NCI-H146 treated with DMSO at 0.1 percent for 48 hours (cell line): Measurements from ENCODE around the gene SKAP1.

Source experiments
- DNase-seq: peaks from one replicate; lab custom pipeline; 2025; ENCODE audit not compliant: unreplicated experiment; lab: John Stamatoyannopoulos, UW

The SKAP1 gene

DNA sequence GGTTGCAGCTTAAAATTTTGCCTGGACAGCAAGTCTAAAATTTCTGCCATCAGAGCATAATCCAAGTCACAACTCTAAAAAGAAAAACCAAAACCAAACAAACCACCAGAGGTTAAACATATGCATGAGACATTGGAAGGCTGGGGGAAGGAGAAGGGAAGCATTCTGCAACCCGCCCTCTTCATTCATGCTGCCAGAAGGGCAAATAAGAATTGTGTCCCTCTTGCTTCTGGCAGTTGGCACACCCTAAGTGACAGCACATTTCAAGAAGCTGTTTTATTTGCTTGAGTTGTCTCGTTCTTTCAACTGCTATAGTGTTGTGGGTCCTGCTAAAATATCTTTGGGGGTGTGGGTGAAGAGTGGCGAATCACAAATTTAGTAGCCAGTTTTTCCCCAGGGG lies 99.6 kb downstream of the SKAP1 start:
- DNase-seq = no peak

DNA sequence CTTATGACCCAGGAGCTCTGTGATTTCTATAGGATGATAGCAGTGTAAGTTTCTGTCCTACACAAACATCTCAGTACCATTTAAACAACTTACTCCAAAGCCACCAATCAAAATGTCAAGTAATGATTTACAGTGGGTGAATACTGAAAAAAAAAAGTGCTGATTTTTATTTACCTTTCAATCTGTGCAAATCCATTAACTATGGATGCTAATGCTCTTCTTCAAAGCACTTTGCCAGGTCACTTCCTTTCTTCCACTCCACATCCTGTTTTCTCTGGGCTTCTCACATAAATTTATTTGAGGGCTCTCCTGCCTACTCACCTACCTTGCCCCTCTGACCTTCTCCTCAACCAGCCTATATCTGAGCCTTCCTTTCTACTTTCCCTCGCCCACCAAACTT lies 101.6 kb downstream of the SKAP1 start:
- DNase-seq = no peak

DNA sequence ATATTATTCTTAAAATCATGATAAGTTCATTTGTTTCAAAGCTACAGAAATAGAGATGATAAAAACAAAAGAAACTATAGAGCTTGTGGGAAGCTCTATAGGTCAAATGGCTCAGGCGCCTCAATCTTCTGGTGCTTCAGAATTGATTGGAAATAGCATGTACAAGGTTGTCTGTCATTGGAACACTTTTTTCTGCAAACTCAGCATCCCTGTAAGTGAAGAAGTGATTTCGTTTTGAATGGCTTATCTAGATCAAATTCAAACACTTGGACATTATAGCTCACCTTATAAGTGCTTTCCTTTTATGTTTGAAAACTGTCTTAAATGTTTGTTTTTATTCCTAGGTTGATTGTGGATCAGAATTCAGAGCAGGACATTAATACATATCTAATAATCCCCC lies 103.7 kb downstream of the SKAP1 start:
- no peak for DNase-seq

DNA sequence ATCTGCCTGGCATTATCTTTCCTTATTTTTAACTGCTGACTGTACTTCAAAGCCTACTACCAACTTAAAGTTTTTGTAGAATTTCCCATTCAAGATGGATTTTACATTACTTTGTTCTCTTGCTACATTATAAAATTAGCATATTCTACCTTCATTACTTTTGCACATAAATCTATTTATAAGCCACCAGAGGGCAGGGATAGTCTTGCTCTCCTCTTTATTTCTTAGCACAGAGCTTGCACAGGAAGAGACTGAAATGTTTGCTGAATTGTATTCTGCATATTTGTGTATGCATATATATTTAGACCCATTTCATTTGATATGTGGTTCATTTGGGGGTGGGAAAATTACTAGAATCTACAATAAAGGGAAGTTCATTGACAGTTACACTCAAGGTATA lies 108.0 kb downstream of the SKAP1 start:
- no peak for DNase-seq

DNA sequence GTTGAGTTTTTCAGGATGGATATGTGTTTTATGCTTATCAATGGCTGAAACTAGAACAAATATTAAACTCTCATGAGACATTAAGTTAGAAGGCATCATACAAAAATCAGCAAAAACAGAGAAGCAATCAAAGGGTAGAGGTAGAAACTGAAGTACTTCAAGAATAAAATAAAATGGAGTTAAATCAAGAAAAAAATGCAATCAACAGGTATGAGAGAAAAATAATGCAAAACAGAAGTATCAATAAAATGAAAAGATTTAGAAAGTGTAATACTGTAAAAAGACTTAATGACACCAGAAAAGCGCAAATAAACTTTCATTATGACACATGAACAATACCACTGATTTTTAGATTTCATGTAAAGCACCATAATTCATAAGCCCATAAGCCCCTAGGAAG lies 112.3 kb downstream of the SKAP1 start:
- DNase-seq = no peak

DNA sequence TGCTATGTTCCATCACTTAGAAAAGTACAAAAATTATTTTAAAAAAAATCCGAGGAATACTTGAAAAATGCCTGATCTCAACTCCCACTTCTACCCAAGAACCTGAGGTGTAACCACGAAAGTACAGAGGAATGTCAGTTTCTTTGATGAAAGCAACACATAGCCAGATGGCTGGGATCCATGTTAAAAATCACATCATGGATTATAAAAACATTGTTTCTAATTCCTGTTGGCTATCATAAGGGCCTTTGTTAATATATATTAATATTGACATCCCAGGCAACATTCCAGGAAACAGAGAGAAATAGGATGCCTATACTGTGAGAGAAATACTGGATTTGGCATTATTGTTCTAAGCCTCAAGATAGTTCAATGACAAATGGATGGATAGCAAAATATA lies 115.3 kb downstream of the SKAP1 start:
- no peak for DNase-seq

DNA sequence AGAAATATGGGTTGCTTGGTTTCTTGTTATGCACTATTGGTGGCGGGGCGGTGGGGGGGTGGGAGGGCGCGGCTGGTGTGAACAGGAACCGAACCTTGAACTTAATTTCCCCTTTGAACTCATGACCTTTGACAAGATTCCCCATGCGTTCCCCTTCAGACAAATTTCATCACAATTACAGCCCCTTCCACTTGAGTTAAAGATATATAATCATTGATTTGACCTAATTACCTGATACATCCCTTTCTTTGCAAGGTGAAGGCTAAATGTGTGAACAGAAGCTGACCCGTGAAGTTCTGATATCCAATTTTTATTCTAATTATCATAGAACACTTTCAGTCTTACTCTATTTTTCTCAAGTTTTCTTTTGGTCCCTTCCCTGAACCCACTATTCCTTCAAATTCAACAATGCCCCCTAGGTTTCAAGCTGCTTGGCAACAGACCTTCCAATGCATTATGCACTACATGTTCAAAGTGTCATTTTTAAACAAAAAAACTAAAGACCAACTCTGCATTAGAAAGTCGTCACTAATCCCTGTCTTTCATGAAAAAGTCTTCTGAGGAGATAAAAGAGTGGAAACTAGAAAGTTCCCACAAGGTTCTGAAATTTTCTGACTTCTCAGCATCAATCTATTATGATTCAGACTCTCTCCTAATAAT lies 116.8 kb downstream of the SKAP1 start:
- DNase-seq = no peak

DNA sequence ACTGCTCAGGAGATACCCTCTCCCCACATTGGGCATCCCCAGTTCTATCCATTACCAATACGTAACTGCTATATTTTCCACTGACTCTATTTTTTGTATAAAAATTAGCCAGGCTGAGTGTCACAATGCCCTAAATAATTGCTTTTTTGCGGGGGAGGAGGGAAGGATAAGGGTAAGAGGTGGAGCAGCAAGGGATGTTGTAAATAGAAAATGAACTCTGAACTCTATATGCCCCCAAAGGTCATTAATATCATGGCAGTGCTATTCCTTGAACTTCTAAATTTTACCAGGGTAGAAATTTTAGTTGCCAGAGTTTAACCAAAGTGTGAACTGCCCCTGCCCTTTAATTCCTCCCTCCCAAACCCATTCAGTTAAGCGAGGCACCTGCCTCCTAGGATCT lies 118.7 kb downstream of the SKAP1 start:
- DNase-seq = peak; percentile 45

DNA sequence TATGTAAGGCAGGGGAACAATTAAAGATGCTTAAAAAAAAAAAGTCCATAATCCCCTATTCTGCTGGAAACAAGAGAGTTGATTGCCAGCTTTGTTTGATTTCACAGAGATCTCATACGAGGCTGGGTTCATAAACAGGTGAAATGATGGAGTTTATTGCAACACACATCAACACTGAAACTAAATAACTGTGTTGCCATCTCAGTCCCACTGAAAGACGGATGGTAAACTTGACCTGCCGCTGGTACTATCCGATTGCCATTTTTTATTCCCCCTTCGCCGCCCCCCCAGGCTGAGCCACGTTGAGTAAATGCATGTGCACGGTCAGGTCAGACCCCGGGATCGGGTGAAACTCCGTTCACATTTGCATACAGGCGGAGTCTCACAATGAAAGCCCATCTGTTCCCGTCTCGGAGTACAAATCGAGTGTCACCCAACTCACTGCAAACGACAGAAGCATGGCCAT lies 119.2 kb downstream of the SKAP1 start:
- peak; percentile 87 for DNase-seq

DNA sequence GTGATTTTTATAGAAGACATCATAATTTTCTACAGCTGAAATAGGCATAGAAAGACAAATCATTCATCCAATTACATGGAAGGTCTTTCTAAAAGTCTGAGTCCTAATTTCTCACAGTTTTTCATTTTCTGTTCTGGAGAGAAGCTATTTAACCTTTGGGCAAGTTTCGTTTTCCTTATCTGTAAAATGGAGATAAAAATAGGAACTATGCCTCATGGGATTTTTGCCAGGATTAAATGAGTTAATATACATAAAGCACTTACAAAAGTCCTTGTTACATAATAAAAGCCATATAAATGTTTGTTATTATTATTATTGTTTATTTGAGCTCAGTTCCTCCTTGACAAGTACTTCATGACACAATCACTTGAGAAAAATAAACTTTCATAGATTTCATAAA lies 121.4 kb downstream of the SKAP1 start:
- no peak for DNase-seq

DNA sequence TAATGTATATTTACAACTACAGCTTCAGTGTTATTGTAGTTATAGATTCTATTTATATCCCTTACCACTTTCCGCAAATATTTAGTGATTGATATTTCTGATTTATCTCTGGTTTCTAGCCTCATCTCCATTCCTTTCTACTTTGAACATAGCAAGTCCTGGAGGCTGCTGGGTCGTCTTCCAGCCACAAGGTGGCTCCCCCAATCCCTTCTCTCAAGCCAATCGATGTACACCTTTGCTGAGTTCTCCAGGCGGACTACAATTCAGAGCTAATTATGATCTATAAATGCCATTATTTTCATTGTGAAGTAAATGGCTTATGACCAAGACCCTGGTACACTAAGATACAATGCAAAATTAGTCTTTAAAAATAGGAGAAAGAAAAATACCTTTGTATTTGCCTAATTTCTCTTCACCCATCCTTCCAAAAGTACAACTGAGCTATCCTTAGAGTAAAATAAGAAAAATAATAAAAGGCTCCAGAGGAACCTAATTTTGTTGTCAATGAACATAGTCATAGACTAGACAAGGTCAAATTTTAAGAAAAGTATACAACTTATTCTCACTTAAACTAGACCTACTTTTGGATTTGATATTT lies 122.1 kb downstream of the SKAP1 start:
- DNase-seq = peak; percentile 49

DNA sequence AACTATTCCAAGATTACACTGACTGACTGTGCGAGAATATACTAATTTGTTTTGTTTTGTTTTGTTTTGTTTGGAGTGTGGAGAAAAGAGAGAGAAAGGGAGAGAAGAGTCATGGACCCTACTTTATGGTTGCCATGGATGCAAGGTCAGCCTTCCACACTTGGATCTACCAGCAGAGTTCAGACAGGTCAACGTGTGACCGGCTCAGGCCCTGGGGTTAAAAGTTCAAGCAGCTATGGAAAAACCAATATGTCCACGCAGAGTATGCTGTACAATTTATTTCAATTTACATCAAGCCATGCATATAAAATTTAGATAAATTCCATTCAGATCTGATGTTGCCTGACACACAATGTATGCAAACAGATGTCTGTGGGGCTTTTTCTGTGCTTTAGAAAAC lies 122.8 kb downstream of the SKAP1 start:
- no peak for DNase-seq

DNA sequence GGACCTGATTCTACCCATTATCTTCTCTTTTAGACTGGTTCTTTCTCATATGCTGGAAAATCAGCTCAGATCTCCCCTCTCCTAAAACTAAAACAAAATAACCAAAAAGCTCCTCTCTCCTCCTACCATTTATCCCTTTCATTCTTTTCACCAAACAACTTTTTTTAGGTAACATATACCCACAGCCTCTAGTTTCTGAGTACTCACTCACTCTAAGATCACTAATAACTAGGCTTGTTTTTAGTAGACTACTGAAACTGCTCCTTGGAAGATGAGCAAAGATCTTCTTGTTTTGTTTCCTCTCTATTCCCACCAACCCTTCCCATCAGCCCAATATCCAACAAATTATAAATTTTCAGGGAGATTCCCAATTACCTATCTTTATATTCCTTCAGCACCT lies 129.0 kb downstream of the SKAP1 start:
- no peak for DNase-seq

DNA sequence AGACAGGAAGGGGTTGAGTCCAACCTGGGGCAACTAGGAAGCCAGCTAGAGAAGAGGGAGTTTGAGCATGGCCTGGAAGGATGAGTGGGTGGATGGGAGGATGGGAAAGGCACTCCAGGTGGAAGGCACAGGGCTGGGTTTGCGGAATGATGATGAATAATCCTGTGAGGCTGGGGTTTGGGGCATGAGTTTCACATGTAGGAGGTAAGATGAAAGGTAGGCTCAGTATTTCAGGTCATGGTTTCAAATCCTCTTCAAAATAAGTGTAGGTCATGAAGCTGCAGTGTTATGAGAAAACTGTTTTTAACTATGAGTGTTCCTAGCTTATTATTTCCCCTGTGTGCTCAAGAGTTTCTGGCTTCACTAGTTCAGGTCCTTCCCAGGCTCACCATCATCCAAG lies 130.3 kb downstream of the SKAP1 start:
- no peak for DNase-seq

DNA sequence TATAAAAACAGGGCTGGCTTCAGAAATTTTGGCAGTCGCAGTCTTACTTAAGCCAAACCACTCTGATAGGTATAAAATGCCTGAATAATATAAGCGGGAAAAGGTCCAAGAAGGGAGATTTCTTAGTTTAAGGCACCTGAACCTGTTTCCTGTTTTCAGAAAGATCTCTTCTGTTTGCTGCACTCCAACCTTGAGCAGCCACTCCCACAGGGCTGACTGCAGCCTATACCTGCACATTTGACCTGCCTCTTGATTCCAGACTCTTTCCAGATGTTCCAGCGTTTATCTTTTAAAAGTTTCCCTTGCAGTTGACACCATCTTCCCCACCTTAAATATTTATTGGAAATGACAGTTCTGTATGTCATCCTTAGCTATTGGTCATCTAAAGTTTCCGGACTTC lies 132.2 kb downstream of the SKAP1 start:
- no peak for DNase-seq

DNA sequence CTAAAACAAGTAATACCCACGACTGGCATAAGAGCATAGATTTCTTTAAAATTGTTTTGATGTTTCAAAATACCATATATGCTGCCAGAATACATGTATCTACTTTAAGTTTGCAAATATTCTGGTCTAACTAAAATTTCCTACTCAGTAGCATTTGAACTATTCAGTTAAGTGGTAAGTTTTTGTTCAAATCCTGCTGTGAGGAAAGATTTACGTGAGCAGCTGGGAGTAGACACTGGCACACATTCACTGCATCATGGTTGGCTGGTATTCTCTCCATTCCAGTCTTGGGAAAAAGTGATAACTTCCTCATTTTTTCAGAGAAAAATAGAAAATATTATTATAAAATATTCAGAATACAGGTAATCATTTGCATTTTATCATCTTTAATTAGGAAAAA lies 133.6 kb downstream of the SKAP1 start:
- DNase-seq = no peak

DNA sequence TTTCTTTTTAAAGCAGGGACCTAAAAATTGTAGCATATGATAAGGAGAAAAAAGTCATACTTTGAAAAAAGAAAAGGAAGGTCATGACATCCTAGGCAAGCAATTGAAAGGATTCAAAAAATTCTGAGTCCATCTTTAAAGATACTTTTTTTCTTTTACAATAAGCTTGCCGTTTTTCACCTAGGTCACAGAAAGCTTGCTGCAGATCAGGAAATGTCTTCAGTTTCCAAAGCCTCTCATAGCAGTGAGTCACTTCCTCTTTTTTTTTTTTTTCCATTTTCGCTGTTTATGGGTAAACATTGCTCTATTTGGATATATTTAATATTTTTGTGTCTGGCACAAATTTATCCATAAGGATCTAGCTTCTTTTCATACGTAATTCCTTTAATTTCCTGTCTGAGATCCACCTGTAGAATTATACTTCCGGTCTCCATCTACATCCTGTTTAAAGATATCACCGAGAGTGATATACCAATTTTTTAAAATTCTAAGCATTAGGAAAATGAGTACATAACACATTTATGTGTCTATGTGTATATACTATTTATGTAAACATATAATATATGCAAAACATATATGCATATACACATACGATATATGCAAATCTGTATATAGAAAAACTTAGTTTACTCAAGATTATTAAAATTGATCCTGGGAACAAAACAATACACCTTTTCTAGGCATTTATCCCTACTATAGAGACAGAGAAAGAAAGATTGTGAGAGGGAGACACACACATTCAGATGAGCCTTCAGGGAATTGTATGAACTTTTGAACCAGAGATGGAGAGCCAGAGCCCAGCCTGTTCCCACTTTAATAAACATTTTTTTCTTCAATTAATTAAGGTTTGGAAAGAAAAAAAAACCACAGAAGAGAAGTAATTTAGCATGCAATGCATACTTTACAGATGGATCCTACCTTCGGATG lies 134.4 kb downstream of the SKAP1 start:
- no peak for DNase-seq

DNA sequence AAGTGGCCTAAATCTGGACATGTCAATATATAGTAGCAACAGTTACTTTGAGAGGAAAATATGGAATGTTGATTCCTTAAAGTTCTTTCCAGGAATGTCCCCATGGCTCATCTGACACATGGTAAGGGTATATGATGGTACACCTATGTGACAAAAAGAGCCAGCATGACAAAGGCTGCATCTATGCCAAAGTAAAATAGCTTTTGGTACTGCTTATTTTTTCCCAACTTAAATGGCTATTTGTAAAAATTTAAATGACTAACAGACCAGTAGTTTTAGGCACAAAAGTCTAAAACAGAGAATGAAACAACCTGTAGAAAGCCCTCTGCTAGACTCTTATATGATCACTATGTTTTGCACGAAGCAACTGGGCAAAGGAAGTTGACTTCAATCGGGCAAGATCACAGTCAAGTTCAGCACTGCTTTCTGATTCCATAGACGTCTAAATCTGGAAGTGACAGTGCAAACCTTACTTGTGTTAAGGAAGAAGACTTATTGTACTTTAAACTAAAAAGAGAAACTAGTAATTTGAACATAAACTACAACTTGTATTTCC lies 135.1 kb downstream of the SKAP1 start:
- no peak for DNase-seq

DNA sequence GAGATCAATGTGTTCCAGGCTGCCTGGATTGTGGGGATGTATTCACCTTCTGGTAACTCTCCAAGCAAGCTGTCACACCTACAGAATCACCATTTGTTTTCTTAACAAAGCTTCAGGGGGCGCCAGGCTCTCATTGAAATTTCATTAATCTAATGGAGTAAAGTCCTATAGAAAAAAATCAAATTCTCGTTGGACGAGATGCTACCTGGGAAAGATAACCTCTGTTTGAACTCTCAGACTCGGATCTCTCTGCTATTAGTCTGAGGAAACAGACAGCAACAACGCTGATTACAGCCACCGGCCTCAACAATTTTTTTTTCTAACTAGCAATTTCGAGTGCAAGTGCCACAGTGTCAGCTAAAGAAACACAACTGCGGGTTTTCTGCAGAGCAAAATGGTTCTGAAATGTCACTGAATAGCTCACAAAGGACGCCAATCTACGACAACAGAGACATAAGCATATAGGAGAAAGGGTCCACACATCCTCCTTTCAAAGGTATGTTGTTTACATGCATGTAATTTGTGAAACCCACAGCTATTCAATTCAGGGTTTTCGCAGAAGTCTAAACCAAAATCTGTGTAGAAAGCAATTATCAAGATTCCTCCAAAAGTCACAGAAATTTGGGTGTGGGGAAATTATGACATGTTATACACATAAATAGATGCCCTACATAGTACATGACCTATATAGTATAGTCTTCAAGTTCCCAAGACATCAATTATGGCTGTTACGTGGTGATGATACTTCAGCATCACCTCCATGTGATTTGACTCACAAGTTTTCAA lies 135.8 kb downstream of the SKAP1 start:
- peak; percentile 60 for DNase-seq

DNA sequence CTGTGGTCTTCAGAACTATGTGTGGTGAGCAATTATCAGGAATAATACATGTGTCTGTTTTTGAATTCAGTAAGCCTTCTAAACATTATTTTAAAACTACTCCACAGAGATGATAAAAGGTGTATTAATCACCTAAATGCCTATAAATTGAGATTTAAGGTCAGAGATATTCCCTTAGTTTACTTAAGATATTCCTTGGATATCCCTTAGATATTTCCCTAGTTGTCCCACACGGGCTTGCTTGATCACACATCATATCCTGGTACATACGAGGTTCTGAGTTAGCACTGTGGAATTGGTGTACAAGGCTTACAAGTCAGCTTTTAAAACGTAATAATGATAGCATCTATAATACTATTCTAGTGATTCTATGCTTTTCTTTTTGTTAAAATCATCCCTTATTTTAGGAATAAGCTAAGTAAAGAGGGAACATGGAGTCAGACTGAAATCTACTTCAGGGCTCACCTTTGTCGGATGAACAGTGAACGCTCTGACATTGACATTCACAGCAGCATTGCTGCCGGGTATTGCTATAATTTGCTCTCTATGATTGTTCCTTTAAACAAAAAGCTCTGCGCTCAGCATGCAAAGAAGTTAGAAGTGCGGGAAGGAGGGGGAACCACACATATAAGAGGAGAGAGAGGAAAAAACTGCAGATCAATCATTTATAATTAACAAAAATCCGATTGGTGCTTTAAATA lies 136.5 kb downstream of the SKAP1 start:
- peak; percentile 67 for DNase-seq
